NCI-H1417 treated with DMSO at 0.1 percent for 48 hours (cell line): ENCODE measurements around the gene RAB3C.

Experiments
- DNase-seq: peaks from one replicate; lab custom pipeline; 2025; lab: John Stamatoyannopoulos, UW

The RAB3C gene

DNA sequence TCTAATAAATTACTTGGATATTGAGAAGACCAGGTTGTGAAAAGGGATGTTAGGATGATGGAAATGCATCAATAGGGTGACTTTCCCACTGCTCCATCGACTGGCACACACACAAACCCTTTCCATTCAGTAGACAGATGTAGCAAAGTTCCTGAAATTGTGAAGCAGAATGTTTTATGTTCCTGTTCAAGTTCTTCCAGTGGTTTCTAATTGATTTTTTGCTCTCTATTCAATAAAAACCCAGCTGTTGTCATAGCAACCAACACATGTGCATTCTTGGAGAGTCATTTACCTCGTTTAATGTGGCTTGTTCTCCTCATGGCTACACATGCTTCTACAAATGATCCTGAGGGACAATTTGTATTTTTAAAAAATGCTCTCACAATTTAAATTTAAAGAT, 244.6 kb downstream of the RAB3C start:
- DNase-seq: no peak

- no peak for DNase-seq
Observed at GRCh38 chr5:58828258-58828657, 245.4 kb downstream of the RAB3C start.

DNA sequence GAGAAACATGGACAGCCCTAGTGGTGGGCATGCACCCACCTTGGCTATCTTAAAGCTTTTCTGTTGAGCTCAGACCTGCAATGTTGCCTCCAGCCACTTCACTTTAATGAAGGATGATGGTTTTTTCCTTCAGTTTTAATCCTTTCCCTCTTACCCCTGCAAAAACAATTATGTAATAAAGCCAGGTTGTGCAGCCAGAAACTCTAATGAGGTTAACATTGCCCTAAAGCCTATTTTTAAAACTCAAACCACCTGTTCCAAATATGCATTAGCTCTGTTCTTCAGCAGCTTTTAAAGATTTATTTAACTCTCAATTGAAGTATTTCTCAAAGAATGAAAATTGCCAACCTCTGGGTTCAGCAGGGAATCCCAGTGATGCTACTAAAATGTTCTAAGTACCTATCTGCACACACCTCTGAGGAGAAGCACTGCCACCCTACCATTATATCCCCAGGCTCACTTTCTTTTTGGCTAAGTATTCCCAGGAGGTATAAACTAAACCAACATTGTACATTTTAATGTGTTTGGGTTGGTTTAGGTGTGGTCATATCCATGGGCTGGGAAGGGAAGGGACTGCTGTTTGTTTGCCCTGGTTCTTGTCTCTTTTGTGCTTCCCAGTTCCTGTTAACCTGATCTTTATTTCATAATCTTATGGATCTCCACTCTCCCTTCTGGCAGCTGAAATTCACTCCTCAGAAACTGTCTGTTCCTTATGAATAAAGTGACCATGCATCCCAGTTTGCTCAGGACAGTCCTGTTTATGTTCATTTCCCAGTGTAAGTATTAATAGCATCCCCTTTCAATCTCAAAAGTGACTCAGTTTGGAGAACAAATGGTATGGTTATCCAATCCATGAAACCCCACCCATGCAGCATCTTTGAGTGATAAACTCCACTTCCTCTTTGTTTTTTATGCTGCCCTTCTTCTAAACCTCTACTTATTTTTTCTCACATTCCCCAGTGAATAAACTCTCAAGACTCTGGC, 251.7 kb downstream of the RAB3C start:
- no peak for DNase-seq

DNA sequence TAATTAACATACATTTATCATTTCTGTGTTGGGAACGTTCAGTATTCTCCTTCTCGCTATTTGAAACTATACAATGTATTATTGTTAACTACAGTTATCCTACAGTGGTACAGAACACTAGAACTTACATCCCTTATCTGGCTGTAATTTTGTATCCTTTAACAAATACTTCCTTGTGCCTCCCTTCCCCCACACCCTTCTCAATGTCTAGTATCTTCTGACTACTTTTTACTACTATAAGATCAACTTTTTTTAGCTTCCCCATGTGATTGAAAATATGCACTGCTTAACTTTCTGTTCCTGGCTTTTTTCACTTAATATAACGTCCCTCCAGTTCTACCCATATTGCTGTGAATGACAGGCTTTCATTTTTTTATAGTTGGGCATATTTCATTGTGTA, 253.5 kb downstream of the RAB3C start:
- DNase-seq: no peak

GRCh38 chr5:58838729-58839128, 255.9 kb downstream of the RAB3C start:
- DNase-seq: no peak

GRCh38 chr5:58842852-58843251, 260.0 kb downstream of the RAB3C start:
- DNase-seq: no peak

DNA sequence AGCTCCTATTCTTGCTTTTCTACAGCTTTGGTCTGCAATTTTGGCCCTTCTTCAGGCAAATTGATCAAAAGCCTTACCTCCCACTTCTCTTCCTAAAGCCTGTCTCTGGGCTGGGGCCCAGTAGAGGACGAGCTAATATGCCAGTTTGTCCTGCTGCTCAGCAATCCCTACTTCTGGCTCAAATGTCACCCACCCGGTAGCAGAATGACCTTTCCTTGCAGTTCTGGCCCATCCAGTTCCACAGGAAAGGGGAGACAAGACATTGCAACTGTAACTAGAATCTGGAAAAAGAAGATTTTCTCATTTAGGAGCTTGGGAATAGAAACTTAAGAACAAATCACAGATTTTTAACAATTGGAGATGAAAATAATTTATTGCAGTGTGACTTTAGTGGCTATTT, 261.5 kb downstream of the RAB3C start:
- DNase-seq: no peak

DNA sequence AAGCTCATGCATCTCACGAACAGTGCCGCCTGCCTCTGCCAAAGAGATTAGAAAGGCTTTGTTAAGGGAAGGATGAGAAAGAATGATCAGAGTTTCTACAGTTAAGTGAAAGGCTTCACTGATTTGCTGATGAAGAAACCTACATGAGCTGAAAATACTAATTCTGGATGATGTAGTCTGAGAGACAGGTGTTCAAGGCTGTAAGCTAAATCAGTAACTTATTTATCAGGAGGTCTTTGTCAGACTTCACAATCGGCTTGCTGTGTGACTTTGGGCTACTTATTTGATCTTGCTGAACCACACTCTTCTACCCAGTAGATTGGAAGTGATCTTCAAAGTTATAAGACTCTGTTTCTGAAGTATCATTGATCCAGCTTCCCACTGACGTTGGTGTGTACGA, 264.2 kb downstream of the RAB3C start:
- no peak for DNase-seq

GRCh38 chr5:58849223-58849622, 266.3 kb downstream of the RAB3C start:
- DNase-seq: no peak

DNA sequence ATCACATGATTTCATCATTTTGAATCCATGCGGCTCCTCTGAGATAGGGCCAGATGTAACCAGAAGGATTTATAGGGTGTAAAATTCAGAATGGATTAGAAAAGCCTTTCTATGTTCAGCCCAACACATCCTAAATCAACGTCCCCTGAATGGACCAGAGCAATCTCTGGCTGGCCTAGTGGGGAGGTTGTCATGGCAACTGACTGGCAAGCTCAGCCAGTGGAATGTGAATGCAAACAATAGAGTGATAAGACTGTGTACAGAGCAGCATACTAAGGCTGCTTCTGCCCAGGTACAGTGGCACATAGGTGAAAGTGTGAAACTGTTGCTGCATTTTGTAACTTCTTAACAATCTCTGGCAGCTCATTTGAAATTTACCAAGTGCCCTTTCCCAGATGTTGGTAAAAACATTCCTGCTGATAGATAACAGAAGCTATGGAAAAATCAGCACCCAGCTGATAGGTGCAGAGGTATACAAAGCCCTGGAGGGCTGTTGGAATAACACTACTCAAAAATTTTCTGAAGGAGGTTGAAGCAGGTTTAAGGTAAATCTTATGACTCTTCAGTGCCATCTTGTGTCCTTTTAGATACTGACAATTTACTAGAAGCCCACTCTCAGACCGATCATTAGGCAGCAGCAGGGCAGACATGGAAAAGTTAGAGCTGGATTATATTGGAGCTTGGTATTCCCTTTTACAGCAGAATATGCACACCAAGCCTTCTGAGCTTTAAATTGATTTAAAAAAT, 267.2 kb downstream of the RAB3C start:
- no peak for DNase-seq

GRCh38 chr5:58851153-58851552, 268.3 kb downstream of the RAB3C start:
- DNase-seq: no peak

DNA sequence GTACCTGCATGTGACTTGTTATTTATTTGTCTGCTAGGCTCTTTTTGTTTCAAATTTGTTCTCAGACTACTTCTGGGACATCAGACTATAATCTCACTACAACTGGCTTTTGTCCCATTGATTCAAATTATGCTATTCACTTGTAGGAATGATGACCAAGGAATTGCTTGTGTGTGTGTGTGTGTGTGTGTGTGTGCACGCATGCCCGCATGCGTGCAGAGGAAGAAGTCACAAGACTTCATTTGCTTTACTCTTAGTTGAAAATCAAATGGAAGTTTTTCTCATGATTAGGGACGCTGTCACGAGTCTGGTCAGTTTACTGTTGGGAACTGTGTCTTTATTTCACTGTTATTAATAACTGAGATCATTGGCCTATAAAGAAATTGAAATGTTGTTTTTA, 268.7 kb downstream of the RAB3C start:
- no peak for DNase-seq

GRCh38 chr5:58852566-58852965, 269.7 kb downstream of the RAB3C start:
- DNase-seq: no peak

- no peak for DNase-seq
Observed at GRCh38 chr5:58854441-58854840, 271.6 kb downstream of the RAB3C start.

DNA sequence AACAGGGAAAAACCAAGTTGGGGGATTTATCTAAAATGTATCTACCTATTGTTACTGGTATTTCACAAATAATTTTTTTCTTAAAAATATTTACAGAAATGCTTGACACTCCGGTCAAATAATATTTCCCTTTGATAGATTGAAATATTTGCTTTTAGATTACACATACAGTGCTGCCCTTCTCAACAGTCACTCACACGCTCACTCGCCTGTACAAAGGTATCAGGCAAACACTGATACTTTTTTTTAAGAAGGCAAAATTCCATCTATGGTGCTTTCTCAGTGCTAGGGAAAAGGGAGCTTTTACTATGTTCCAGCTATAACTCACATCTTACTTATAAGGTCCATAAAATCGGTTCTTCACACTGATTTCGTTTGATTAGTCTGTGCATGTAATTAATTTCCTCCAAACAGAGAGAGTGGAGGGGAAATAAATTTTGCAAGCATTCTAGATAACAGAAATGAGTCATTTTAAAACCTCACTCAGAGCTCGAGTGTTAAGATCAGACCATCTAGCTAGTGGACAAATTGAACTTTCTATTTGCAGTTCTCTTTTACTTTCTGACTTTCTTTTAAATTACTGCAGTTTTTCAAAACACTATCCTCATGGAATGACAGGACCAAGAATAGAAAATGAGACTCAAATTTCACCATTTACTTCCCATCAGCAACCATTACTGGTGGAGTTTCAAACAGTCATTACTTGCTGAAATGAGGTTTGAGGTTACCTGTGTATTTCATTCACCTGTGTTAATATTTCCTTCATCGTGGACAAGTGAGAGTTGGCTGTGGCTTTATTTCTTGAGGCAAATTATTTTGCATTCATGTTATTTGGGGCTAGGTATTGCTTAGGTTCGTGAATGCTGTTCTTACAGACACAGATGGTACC, 273.2 kb downstream of the RAB3C start:
- no peak for DNase-seq

DNA sequence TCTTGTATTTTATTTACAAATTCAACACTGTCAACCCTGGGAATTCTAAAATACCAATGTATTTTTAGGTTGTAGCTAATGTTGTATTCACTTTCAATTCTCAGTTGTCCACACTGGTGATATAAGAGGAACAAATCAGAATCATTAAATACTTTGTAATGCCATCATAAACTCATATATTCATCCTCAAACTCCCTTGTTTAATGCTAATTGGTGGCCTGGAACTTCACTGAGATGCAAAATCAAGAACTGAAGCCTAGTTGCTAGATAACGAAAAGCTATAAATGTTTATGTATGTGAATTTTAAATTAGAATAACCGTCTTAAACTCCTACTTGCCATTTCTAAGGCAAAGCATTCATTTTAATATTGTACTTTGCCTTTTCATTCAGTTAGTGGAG, 274.7 kb downstream of the RAB3C start:
- DNase-seq: no peak

DNA sequence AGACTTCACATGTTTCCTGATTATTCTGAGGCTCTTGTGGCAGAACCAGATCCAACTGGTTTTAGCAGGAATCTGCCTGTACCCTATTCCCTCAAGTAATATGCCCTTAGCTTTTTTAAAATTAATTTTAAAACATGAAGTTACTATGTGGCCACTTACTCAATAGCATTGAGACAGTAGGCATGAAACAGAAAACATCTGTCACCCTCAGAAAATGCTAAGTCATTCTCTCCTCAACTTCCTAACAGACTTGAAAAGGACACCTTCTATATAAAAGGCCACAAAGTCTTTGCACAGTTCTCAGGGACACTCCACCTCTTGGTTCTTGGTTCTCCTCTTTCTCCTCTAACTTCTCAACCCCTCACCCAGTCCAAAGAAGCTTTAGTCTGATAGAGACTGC, 277.8 kb downstream of the RAB3C start:
- no peak for DNase-seq

GRCh38 chr5:58868931-58869330, 286.1 kb downstream of the RAB3C start:
- DNase-seq: no peak

DNA sequence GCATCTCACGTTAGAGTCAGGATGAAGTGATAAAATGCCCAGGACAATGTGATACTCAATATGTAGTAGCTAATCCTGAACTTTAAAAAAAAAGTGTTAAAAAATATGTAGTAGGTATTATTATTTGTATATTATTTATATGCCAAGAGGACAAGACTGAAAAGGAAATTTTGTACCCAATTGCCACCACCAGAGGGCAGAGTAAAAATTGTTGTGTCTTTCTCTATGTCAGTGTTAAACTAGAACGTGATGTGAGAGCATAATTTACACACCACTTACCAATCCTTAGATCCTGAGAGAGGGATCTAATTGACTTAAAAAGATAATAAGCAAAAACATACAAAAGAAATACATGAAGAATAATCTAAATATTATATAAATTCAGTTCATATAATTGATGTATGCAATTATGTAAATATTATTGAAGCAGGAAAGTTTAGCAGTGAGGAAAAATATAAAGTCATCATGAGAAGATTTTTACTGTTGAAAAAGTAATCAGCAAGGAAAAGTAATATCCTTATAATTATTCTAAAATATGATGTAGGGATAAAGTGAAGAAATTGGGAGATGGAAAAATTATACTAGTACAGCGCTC, 288.9 kb downstream of the RAB3C start:
- DNase-seq: no peak

DNA sequence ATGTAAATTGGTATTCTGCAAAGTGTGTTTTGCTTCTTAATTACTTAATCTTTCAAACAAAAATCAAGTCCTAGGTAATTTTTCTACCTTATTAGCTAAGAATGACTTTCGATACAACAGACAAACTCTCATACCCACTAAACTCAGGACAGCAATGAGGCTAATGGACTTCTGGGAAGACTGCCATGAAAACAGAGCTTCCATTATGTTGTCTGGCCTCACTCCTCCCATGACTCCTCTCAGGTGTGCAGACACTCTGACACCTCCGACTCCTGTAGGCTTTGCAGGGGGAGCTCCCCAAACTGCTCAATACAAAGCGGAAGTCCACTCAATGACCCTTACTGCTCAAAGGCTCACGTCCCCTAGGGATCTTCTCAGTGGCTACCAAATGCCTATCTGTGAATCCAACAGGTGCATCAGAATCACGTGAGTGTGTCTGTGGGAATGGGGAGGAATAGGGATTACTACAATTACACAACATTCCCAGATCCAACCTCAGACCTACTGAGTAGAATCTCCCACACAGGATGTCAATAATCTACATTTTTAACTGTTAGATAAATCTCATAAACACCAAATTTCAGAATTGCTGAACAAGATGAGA, 289.9 kb downstream of the RAB3C start:
- DNase-seq: no peak

DNA sequence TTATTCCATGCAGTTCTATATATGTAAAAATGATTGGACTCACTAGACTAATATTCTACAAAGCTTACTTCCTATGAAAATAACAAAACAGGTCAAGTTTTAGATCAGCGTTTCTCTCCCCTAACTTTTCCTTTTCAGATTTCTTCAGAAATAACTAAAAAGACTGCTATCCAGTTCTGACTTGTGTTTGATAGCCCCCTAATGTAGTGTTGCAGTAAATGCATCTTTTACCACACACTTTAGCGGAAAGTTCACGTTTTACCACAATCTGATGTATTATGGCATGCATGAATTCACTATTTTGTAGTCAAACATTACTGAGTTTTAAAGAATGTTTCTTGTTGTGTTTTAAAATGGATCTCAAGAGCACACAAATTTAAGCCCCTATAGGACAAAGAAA, 292.7 kb downstream of the RAB3C start:
- DNase-seq: no peak
